NCI-H460 (cell line): Measurements from ENCODE around the gene RAPGEF1. TPM values are rescaled to one million over a fixed set of nuclear protein-coding genes. Genes with fewer than 3 reads are reported as not detected.
"Not testable (repeated sequence)": the region's sequence is repeated elsewhere in the genome, so short reads cannot be mapped to it uniquely, and the experiment has no call there.

ENCODE experiments used
- DNase-seq: peaks from one replicate; pipeline ENCODE4 v3.0.0-alpha.2; 2016; ENCODE audit warnings: low read depth; ENCODE audit errors: extremely low read depth
- total RNA-seq: library from RNA; depleted of rRNA; stranded (reverse); fragments of >200 nt; shearing (Covaris generic); gene quantifications from 2 replicates; pipeline ENCODE4 v1.2.3, GENCODE V29; 2014

The RAPGEF1 gene
- total RNA-seq, 1 experiment from 2014 or later, result 28.7 TPM

DNA sequence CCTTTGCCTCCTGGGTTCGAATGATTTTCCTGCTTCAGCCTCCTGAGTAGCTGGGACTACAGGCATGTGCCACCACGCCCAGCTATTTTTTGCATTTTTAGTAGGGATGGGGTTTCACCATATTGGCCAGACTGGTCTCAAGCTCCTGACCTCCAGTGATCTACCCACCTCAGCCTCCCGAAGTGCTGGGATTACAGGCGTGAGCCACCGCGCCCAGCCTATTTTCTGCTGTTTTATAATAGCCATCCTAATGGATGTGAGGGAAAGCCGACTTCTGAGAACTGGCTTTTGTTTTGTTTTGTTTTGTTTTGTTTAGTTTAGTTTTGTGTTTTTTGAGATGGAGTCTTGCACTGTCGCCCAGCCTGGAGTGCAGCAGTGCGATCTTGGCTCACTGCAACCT, 13.9 kb upstream of the RAPGEF1 start:
- DNase-seq, result not testable (repeated sequence)

DNA sequence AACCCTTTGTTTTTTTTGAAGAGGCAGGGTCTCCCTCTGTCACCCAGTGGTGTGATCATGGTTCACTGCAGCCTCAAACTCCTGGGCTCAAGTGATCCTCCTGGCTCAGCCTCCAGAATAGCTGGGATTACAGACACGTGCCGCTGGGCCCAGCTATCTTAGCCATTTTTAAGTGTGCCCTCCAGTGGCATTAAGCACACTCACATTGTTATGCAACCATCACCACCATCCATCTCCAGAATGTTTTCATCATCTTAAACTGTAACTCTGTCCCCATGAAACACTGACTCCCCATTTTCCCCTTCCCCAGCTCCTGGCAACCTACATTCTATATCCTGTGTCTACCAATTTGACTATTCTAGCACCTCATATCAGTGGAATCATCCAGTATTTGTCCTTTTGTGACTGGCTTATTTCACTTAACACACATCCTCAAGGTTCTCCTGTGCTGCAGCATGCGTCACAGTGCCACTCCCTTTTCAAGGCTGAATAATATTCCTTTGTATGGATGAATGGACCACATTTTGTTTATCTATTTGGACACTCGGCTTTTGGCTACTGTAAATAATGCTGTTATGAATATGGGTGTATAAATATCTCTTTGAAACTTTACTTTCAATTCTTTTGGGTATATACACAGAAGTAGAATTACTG, 12.5 kb upstream of the RAPGEF1 start:
- DNase-seq, result no peak

- DNase-seq, result no peak
Measured at GRCh38 chr9:131748411-131748955, 8.6 kb upstream of the RAPGEF1 start.

DNA sequence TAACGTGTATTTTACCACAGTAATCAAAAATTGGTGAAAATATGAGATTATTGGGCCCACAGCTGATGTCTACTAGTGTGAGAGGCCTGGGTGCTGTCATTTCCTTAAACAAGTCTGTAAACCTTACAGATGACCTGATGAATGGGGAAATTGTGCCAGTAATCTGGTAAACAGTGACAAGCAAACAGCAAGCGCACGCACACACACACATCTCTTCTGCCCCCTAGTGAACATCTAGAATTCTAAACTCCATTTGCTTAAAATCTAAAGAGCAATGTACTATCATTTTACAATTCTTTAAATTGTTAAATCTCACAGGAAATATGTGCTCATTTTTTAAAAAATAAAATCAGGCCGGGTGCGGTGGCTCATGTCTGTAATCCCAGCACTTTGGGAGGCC, 7.5 kb upstream of the RAPGEF1 start:
- DNase-seq, result peak; percentile 68

DNA sequence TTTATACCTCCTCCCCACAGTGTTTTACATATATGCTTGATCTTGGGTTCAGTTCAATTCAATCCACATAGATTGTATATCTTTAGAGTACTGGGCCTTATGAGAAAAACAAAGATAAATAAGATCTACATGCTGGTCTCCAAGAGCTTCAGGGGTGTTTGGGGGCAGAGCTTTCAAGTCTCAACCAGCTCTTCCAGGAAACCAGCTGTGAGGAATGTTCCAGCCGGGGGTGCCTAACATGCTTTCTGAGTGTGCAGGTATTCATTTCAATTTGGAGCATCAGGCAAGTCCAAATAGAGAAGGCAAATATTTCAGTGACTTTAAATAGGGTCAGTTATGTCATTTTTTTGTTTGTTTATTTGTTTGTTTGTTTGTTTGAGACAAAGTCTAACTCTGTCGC, 5.7 kb upstream of the RAPGEF1 start:
- DNase-seq, result no peak

DNA sequence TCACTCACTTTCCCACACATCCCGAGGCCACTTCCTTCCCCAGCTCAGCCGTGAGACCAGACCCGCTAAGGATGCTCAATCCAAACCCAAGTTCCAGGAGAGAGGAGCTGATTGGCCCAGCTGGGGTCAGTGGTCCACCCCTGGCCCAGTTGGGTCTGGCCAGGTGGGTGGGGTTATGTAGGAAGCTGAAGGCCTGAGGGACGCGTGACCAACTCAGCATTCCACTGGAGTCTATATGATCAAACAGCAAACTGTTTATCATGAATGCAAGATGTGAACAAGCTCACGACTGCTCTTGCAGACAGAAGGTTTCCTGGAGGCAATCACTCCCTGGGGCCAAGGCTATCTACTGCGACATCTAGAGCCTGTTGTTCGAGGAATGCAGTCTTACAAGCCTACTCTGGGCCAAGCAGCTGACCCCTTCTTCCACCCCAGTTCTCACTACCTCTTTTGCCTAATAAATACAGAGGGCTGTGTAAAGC, 4.9 kb upstream of the RAPGEF1 start:
- DNase-seq, result no peak

DNA sequence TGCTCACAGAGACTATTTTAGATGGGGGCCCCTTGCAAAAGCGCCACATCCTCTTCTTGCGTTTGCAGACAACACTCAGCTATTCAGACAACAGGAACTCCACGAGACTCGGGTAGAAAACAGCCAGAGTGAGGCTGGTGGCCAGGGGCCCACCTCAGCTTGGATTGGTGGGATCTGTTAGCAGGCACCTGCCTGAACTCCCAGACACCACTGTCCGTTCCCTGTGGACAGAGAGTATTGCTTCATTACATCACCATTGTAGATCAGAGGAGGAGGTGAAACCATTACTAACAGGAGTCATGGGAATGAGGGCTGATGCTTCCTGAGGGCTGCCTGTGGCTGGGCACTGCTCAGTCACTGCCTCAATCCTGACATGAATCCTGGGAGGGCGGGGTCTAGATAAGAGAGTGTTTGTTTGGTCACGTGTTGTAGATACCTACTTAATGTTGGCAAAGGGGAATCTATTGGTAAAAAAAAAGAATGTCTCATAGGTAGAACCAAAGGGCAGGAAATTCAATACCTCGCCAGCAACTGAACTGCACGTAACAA, 4.4 kb upstream of the RAPGEF1 start:
- no peak for DNase-seq

DNA sequence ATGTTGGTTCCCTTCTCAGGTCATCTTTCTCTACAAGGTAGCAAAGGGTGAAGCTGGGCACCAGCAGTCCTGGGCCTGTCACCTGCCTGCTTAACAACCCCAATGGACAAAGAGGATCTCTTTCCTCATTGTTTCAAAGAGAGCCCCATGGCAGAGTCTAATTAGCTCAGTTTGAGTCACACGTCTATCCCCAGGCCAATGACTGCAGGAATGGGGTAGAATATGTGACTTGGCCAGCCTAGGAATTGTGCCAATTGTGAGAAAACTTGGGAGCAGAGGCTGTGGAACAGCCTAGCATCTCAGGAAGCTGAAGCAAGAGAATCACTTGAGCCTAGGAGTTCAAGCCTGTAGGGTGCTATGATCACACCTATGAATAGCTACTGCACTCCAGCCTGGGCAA, 3.6 kb upstream of the RAPGEF1 start:
- DNase-seq, result no peak

DNA sequence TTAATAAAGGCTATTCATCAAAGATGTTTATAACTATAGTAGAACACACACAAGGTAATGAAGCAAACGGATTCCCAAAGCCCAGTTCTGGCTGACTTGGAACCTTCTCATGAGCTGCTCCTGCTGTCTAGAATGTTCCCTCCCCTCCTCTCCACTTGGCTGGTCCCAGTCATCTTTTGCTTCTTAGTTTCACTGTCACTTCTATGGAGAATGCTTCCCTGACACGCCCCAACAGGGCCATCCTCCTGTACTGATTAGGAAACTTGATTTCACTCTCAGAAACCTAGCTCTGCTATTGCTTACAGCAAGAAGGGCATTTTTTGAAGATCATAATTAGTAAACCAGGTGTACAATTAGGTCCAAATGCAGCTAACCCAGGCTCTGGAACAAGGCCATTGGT, 3.2 kb upstream of the RAPGEF1 start:
- no peak for DNase-seq

- DNase-seq, result no peak
Measured at GRCh38 chr9:131740898-131741297, 1.0 kb upstream of the RAPGEF1 start.

- no peak for DNase-seq
Measured at GRCh38 chr9:131739133-131739958, 530 bp downstream of the RAPGEF1 start.

- no peak for DNase-seq
Measured at GRCh38 chr9:131738293-131739132, 1.4 kb downstream of the RAPGEF1 start.

- DNase-seq, result no peak
Measured at GRCh38 chr9:131737426-131737825, 2.5 kb downstream of the RAPGEF1 start.

- DNase-seq, result no peak
Measured at GRCh38 chr9:131736431-131736830, 3.4 kb downstream of the RAPGEF1 start.

DNA sequence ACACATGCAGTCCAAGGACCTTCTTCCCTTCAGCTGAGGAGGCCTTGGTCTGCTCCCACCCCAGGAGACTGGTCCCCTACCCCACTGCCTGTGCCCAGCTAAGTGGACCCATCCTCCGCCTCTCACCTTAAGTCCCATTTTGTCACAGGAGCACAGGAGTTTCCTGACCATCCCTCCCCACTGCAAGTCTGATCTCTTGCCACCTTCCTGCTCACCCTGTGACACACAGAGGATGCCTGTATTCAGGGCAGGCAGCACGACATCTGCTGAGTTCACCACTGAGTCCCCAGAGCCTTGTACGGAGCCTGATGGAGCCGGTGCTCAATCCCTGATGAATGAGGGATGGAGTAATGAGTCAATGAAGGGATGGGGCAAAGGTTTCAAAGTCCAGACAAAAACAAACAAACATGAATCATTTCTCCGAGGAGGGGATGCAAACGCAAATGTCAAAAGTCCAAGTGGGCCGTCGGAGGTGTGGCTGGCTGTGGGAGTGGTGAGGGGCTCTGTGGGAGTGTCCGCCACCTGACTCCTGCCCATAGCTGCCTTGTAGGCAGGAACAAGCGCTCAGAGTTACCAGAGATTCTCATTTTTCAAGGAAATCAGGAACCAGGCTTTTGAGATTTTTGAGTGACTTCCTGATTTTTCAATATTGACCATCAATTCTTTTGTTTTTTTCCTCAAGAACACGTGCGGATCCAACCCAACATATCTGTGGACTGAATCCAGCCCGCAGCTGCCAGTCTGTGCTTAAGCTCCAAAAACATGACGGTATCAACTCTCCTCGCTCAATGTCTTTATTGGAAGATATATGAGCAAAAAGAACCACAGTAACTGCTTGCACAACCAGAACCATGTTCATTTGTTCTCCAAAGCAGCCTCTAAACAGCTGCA, 4.4 kb downstream of the RAPGEF1 start:
- DNase-seq, result no peak

GRCh38 chr9:131734781-131735180, 5.1 kb downstream of the RAPGEF1 start:
- DNase-seq, result no peak

- no peak for DNase-seq
Measured at GRCh38 chr9:131734165-131734610, 5.7 kb downstream of the RAPGEF1 start.

GRCh38 chr9:131733541-131734061, 6.3 kb downstream of the RAPGEF1 start:
- DNase-seq, result no peak

- DNase-seq, result no peak
Measured at GRCh38 chr9:131732636-131733289, 7.1 kb downstream of the RAPGEF1 start.
